GM12873 (cell line): Measurements from ENCODE around the gene UBE2S.

Experiments used
- TF ChIP-seq, protein P1 (sequence below): IDR thresholded peaks from 2 replicates; pipeline ENCODE4 v1.5.1; 2012; ENCODE audit warnings: low read depth, mild to moderate bottlenecking, moderate library complexity, low read length, control low read depth; ENCODE audit not compliant: insufficient read depth; ENCODE audit errors: missing control alignments

UBE2S gene

DNA sequence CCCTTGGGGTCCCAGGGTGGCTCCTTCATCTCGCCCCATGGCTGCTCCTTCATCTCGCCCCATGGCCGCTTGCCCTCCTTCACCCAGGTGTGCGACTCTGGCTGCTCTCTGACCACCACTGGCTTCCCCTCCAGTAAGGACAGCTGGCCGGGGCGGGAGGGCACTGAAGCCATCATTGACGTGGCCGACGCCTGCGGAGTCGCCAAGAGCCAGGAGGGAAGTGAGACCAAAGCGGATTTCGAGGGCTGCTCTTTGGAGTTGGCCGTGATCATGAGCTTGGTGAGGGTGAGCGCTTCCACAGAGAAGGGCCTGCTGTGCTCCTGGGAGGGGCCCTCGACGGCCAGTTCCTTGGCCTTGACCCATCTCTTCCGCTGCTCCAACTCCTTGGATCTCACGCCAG, 49.1 kb downstream of the UBE2S start:
- TF ChIP-seq, protein P1, sequence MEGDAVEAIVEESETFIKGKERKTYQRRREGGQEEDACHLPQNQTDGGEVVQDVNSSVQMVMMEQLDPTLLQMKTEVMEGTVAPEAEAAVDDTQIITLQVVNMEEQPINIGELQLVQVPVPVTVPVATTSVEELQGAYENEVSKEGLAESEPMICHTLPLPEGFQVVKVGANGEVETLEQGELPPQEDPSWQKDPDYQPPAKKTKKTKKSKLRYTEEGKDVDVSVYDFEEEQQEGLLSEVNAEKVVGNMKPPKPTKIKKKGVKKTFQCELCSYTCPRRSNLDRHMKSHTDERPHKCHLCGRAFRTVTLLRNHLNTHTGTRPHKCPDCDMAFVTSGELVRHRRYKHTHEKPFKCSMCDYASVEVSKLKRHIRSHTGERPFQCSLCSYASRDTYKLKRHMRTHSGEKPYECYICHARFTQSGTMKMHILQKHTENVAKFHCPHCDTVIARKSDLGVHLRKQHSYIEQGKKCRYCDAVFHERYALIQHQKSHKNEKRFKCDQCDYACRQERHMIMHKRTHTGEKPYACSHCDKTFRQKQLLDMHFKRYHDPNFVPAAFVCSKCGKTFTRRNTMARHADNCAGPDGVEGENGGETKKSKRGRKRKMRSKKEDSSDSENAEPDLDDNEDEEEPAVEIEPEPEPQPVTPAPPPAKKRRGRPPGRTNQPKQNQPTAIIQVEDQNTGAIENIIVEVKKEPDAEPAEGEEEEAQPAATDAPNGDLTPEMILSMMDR = no peak

DNA sequence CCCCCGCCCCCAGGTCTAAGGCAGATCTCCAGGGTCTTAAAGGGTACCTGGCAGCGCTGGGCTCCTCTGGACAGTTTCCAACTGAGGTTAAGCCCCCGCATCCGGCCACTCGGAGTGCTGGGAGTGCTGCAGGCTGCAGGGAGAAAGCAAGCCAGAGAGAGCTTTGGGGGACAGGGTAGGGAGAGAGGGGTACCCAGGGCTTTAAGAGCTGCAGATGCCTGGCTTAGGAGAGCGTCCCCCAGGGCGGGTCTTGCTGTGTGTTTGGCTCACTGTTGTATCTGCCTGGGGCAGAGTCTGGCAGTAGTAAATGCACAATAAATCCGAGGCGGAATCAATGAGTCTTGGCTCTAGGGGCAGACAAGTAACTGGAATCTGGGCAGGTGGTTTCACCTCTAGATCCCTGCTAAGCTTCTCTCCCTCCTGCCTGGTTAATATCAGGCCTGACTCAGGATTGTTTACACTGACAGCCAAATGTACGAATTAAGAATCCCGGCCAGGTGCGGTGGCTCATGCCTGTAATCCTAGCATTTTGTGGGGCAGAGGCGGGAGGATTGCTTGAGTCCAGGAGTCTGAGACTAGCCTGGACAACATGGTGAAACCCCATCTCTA, 52.3 kb downstream of the UBE2S start:
- TF ChIP-seq, protein P1 = no peak

DNA sequence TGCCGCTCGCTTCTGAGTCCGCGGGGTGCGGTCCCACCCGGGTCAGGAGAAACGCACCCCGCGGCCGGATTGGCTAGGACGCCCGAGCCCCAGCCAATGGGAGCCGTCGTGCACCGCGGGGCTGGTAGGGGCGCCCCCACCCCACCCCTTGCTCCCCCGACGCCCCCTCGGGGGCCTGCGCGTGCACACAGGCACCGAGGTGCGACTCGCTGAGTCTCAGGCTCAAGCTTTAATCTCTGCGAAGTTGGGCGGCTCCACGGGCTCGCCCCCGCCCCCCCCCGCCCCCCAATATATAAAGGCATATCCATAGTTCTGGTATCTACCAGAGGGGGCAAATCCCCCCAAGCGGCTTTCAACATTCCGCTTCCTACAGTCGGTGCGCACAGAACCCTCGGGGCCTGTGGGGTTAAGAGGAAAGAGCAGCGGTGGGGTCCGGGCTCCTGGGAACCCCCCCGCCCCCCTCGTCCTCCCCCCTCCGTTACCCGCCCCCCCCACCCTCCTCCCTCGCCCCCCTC, 52.8 kb downstream of the UBE2S start, which contains the start of gene COX6B2:
Gene COX6B2 (minus strand): TSS at position 22 of the 515 bp plus-strand sequence. CDS start 198 bp downstream, outside the sequence.
- TF ChIP-seq, protein P1 = no peak

DNA sequence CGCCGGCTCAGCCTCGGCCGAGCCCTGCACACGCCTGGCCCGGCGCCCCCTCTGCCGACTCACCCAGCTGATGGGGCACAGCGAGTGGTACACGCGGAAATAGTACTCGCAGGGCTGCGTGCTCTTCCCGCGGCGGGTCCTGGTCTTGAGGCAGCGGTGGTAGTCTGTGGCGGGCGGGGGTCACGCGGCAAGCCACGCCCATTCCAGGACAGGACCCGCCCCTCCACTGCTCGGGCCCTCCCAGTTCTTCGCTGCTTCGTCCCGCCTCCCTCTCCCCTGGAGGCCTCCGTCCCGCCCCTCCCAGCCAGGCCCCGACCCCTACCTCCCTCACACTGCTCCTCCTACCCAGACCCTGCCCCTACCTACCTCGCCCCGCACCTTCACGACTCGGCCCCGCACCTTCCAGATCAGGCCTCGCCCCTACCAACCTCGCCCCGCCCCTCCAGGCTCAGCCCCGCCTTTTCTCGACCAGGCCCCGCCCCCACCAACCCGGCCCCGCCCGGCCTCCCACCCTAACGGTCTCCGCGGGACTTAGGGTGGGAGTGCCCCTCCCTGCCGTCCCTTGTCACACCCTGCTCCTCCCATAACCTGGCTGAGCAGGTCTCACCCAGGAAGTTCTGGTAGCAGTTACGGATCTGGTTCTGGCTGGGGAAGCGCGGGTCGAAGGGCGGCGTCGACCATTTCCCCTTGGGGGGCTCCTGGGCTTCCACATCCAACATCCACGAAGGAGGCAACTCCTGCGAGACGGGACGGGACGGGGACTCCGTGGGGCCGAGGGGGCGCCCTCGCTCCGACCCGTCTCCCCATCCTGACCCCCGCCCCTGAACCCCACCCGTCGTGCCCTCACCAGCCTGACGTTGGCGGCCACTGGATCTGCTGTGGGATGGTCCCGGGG, 53.5 kb downstream of the UBE2S start:
- TF ChIP-seq, protein P1 = no peak

DNA sequence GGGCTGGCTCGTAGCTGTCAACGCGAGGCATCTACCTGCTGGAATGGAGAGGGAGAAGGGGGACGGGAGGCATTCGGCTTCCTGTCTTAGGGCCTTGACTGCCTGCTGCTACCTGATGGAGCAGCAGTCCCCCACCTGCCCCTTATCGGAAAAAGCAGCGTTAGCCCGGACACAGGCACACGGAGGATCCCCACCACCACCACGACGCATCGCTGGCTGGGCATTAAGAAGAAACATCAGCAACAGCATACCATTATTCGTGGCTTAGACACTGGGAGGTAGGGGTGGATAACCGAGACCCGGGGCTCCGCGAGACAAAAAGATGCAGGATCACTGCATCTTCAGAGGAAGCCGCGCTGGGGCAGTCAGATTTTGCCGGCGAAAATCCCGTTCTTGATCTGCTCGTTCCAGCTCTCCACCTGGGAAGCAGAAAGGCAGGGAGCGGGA, 54.2 kb downstream of the UBE2S start:
- TF ChIP-seq, protein P1 = no peak

DNA sequence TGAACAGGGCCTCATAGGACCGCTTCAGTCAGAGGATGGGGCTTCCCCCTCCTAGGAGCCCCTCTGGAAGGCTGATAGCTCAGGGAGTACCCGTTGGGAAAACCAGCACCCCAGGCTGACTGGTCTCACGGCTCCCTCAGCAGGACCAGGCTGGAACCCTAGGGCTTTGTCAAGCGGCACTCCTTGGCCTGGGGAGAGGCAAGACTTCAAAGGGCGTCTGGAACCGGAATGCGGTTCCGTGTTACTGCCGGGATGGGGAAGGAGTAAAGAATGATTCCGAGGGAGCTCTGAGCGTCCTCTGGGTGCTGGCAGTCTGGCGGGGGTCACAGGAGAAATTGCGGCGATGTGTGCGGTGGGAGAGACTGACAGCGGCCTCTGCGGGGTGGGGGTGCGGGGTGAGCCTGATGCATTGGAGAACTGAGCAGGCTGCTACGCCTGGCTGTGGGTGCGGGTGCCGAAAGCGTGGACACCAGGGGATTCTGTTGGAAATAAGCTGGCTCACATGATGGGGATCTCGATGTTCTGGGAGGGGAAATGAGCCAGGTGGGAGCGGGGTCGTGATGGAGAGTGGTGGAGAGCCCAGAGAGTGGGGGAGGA, 54.9 kb downstream of the UBE2S start:
- TF ChIP-seq, protein P1 = no peak

DNA sequence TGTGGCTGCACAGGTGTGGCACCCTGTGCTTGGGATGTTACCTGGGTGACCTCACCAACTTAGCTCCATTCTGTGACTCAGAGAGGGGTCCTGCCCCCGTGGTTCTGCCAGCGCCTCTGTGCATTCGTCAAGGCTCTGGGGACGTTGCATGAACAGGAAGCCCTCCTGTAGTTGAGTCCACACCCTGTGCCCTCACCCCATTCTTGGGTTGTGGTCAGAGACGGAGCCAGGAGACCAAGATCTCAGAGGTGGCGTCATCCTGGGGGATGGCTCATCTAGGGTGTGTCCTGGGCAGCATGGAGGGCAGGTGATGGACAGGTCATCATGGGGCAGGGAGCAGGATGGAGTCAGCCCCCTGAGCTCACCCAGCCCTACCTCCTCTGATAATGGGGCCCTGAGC, 55.5 kb downstream of the UBE2S start:
- TF ChIP-seq, protein P1 = no peak
